HT-29 (cell line): ENCODE data around the gene RPS25. TPM values are rescaled to one million over a fixed set of nuclear protein-coding genes. Genes with fewer than 3 reads are reported as not detected.
"Not testable (repeated sequence)": the region's sequence is repeated elsewhere in the genome, so short reads cannot be mapped to it uniquely, and the experiment has no call there.

ENCODE experiments used
- DNase-seq: peaks from one replicate; pipeline ENCODE4 v3.0.0-alpha.2; 2015; ENCODE audit warnings: low spot score
- total RNA-seq: library from RNA; depleted of rRNA; stranded (reverse); fragments of >200 nt; shearing (Covaris generic); gene quantifications from 2 replicates; pipeline ENCODE4 v1.2.3, GENCODE V29; 2014

Gene RPS25
- total RNA-seq, 1 experiment from 2014 or later, result 404 TPM

GRCh38 chr11:119039471-119039870 is 21.3 kb upstream of the RPS25 start:
- not testable (repeated sequence) for DNase-seq

GRCh38 chr11:119038884-119039283 is 20.7 kb upstream of the RPS25 start:
- DNase-seq, result no peak

GRCh38 chr11:119034813-119035212 is 16.7 kb upstream of the RPS25 start:
- no peak for DNase-seq

- DNase-seq, result not testable (repeated sequence)
These were observed 15.3 kb upstream of the RPS25 start for GRCh38 chr11:119033421-119033820.

- DNase-seq, result no peak
These were observed 13.8 kb upstream of the RPS25 start for GRCh38 chr11:119031912-119032280.

- peak; percentile 100 for DNase-seq
These were observed 12.3 kb upstream of the RPS25 start, which contains the start of gene SLC37A4 for GRCh38 chr11:119030329-119031047. Gene SLC37A4 (minus strand): TSS chr11:119030877.

GRCh38 chr11:119030029-119030328 is 11.8 kb upstream of the RPS25 start:
- DNase-seq, result no peak

- peak; percentile 93 for DNase-seq
These were observed 11.3 kb upstream of the RPS25 start for GRCh38 chr11:119029340-119030028.

- DNase-seq, result no peak
These were observed 10.9 kb upstream of the RPS25 start for GRCh38 chr11:119029069-119029339.

GRCh38 chr11:119028346-119029068 is 10.4 kb upstream of the RPS25 start:
- DNase-seq, result no peak

GRCh38 chr11:119027561-119028345 is 9.6 kb upstream of the RPS25 start:
- no peak for DNase-seq

- DNase-seq, result peak; percentile 46
These were observed 8.8 kb upstream of the RPS25 start for GRCh38 chr11:119026970-119027369.

- DNase-seq, result no peak
These were observed 8.0 kb upstream of the RPS25 start for GRCh38 chr11:119025978-119026766.

- no peak for DNase-seq
These were observed 7.4 kb upstream of the RPS25 start for GRCh38 chr11:119025541-119025940.

GRCh38 chr11:119025099-119025473 is 6.9 kb upstream of the RPS25 start:
- no peak for DNase-seq

GRCh38 chr11:119024430-119025098 is 6.4 kb upstream of the RPS25 start:
- DNase-seq, result no peak

- DNase-seq, result no peak
These were observed 5.6 kb upstream of the RPS25 start for GRCh38 chr11:119023741-119024140.

- DNase-seq, result no peak
These were observed 3.5 kb upstream of the RPS25 start for GRCh38 chr11:119021631-119022030.

GRCh38 chr11:119019996-119020395 is 1.9 kb upstream of the RPS25 start:
- no peak for DNase-seq

- DNase-seq, result not testable (repeated sequence)
These were observed 766 bp downstream of the RPS25 start for GRCh38 chr11:119017377-119017776.
